ENCODE results near the gene TKTL1. TPM values are rescaled to one million over a fixed set of nuclear protein-coding genes. Genes with fewer than 3 reads are reported as not detected.

Gene TKTL1
- total RNA-seq, 4 donors from 2014 or later, result not detected

DNA sequence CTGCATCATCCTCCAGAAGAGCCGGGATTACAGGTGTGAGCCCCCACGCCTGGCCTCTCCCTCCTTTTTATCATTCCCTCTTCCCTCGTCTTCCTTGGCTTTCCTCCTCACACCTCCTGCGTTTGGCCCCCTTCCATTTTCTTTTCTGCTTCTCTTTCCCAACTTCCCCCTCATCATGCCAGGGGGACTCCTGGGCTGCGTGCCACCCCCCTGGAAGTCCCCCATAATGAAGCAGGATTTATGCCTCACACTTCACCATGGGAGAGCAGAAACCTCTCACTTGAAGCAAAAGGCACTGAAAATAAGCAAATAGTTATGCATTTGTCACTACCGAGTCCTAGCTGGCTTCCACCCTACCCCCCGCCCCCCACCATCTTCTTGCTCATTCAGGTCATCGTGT is 7.9 kb downstream of the TKTL1 start:
- Histone ChIP-seq H3K9me3 (no peaks in the 10 kb centered on the region), H3K27me3 (no peaks in the 10 kb centered on the region), H3K4me1 (no peaks in the 10 kb centered on the region), H3K27ac (no peak overlapping the region), H3K36me3 (no peaks in the 10 kb centered on the region), H3K4me3 (no peak overlapping the region)
- no peak for DNase-seq
- in situ Hi-C loops (cut with MboI; ENCODE audit: low pct_ligation_motif_present in 1 of 4, low pct_unique_long_range_greater_than_20kb in 1 of 4, low sequenced_read_pairs in 3 of 4), result no loop called here
- intact Hi-C loops (cut with DNase I; ENCODE audit: low total_unique reads), result no loop called here
- TF ChIP-seq POLR2AphosphoS5 (IDR thresholded peaks at IDR 0.05), result no peak
- TF ChIP-seq POLR2A (IDR thresholded peaks at IDR 0.05), result no peak
- TF ChIP-seq CTCF (IDR thresholded peaks at IDR 0.05), result no peak
- no peak for TF ChIP-seq EP300 (IDR thresholded peaks at IDR 0.05; ENCODE audit: low read depth)
- WGBS, 2 donors (ENCODE audit: low coverage in 1 of 2), result 55 to 69% methylated on average over 4 to 8 of the region's 8 CpGs

DNA sequence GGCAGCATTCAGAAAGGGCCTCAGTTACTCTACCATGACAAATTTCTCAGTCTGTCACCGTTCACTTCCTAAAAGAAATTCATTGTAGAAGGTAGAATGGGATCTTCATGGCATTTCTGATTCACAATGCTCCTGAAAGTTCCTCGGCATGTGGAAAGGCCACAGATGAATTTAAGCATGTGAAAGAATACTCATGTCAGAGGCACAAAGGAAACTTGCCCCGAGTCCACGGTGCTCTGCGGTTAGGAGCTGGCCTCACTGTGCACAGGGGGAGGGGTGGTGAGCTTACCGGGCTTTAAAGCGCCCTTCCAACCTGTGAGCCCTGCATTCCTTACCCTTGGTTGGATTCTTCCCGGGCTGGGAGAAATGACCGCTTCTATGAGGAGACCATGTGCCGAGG is 9.3 kb downstream of the TKTL1 start:
- Histone ChIP-seq H3K27me3 (no peaks in the 10 kb centered on the region), H3K9me3 (no peaks in the 10 kb centered on the region), H3K4me3 (no peak overlapping the region), H3K27ac (no peak overlapping the region), H3K4me1 (no peaks in the 10 kb centered on the region), H3K36me3 (no peaks in the 10 kb centered on the region)
- WGBS, 2 donors (ENCODE audit: low coverage in 1 of 2), result 77% methylated on average over 10 of the region's 10 CpGs; no CpG with 5 or more reads in 1 of the 2 donors
- DNase-seq, result no peak
- in situ Hi-C loops (cut with MboI; ENCODE audit: low pct_ligation_motif_present in 1 of 4, low pct_unique_long_range_greater_than_20kb in 1 of 4, low sequenced_read_pairs in 3 of 4) (no loop called here), intact Hi-C loops (cut with DNase I; ENCODE audit: low total_unique reads) (no loop called here)
- TF ChIP-seq POLR2AphosphoS5 (IDR thresholded peaks at IDR 0.05), result no peak

DNA sequence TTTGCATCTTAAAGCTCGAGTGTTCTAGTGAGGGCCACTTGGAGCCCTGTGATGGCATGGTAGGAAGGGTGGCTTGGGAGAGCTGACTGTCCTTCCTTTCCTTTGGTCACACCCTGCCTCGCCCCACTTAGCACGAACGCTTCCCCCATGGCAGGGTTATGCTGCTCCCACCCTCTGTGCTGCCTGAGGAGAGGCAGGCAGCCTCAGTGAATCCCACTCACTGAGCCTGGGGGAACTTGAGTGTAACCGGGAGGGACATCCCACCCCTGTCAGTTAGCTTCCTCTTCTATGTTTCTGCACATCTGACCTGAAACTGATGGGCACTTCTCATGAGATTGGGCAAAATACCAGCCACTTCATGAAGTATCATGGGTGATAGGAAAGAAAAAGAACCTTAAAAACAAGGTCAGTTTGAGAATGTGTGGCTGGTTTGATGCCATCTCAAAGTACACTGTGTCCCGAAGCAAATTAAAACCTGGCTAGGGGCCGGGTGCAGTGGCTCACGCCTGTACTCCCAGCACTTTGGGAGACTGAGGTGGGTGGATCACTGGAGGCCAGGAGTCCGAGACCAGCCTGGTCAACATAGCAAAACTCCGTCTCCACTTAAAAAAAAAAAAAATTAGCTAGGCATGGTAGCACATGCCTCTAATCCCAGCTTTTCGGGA is 10.1 kb downstream of the TKTL1 start:
- no peaks in the 10 kb centered on the region for H3K4me1 ChIP-seq
- in situ Hi-C loops (cut with MboI; ENCODE audit: low pct_ligation_motif_present in 1 of 4, low pct_unique_long_range_greater_than_20kb in 1 of 4, low sequenced_read_pairs in 3 of 4), result no loop called here
- no peaks in the 10 kb centered on the region for H3K27me3 ChIP-seq
- no peak for TF ChIP-seq CTCF (IDR thresholded peaks at IDR 0.05)
- TF ChIP-seq POLR2AphosphoS5 (IDR thresholded peaks at IDR 0.05), result no peak
- TF ChIP-seq EP300 (IDR thresholded peaks at IDR 0.05; ENCODE audit: low read depth), result no peak
- WGBS, 2 donors (ENCODE audit: low coverage in 1 of 2), result 81% methylated on average over 11 of the region's 11 CpGs; no CpG with 5 or more reads in 1 of the 2 donors
- no peak overlapping the region for H3K4me3 ChIP-seq
- DNase-seq, result no peak
- no peaks in the 10 kb centered on the region for H3K9me3 ChIP-seq
- intact Hi-C loops (cut with DNase I; ENCODE audit: low total_unique reads), result no loop called here
- H3K36me3 ChIP-seq, result no peaks in the 10 kb centered on the region
- H3K27ac ChIP-seq, result no peak overlapping the region

- WGBS, 2 donors (ENCODE audit: low coverage in 1 of 2), result 74 to 86% methylated on average over 5 to 6 of the region's 6 CpGs
- Histone ChIP-seq H3K4me1 (no peaks in the 10 kb centered on the region), H3K9me3 (no peaks in the 10 kb centered on the region), H3K36me3 (no peaks in the 10 kb centered on the region), H3K4me3 (no peak overlapping the region), H3K27ac (no peak overlapping the region), H3K27me3 (no peaks in the 10 kb centered on the region)
- TF ChIP-seq CTCF (IDR thresholded peaks at IDR 0.05) (no peak), POLR2A (IDR thresholded peaks at IDR 0.05) (no peak), POLR2AphosphoS5 (IDR thresholded peaks at IDR 0.05) (no peak), EP300 (IDR thresholded peaks at IDR 0.05; ENCODE audit: low read depth) (no peak)
- intact Hi-C loops (cut with DNase I; ENCODE audit: low total_unique reads) (no loop called here), in situ Hi-C loops (cut with MboI; ENCODE audit: low pct_ligation_motif_present in 1 of 4, low pct_unique_long_range_greater_than_20kb in 1 of 4, low sequenced_read_pairs in 3 of 4) (no loop called here)
- no peak for DNase-seq
These were observed 11.6 kb downstream of the TKTL1 start for GRCh38 chrX:154307202-154307601.

Data from transverse colon (tissue), 4 donors.